Measurements from ENCODE around the gene YIPF2.

The YIPF2 gene

DNA sequence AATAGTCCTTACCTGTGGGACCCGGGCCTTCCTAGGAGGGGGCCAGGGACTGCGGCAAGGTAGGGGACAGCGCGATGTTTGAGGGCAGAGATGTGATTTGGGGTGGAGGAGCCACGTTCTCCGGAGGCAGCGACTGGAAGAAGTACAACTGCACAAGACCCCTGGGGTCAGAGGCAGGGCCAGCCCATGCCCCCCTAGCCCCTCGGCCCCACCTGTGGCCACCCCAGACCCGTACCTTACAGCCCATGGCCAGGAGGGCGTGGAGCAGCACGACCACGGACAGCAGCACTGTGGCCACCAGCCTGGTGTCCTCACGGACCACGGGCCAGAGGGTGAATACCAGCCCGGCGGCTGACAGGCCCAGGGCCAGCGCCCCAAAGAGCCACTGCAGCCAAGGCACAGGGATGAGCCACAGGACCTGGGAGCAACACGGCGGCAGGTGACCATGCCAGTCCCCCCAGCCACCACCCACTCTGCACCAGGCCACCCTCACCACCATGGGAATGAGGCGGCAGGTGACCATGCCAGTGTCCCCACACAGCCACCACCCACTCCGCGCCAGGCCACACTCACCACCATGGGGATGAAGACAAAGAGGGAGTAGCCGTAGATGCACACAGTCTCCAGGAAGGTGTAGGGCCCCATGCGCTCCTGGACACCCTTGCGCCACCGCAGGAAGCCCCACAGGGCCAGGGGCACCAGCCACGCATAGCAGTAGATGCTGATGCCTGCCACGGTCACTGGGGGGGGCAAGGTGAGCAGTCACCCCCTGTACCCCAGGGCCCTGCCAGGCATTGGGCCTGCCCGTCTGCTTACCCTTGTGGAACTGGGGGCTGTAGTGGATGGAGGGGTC lies 5.0 kb downstream of the YIPF2 start:
- peaks cover 96% of the 10 kb centered on the region for H3K36me3 Mint-ChIP-seq (ENCODE audit: low read depth)
- H3K4me3 Mint-ChIP-seq = no peak overlapping the region
- H3K9me3 Mint-ChIP-seq = no peaks in the 10 kb centered on the region
- intact Hi-C loops (cut with micrococcal nuclease) = no loop called here
- H3K27me3 Mint-ChIP-seq = no peaks in the 10 kb centered on the region
- H3K4me1 Mint-ChIP-seq (ENCODE audit: low read depth) = peaks cover 12% of the 10 kb centered on the region
- H3K27ac Mint-ChIP-seq = no peak overlapping the region

- intact Hi-C loops (cut with micrococcal nuclease) = no loop called here
- Mint-ChIP-seq H3K36me3 (ENCODE audit: low read depth) (peaks cover 97% of the 10 kb centered on the region), H3K4me1 (ENCODE audit: low read depth) (peaks cover 6% of the 10 kb centered on the region), H3K27me3 (no peaks in the 10 kb centered on the region), H3K27ac (no peak overlapping the region), H3K4me3 (no peak overlapping the region), H3K9me3 (no peaks in the 10 kb centered on the region)
Observed at GRCh38 chr19:10922638-10923014, 5.8 kb downstream of the YIPF2 start.

- intact Hi-C loops (cut with micrococcal nuclease) = no loop called here
- H3K36me3 Mint-ChIP-seq (ENCODE audit: low read depth) = peaks cover 97% of the 10 kb centered on the region
- peaks cover under 1% of the 10 kb centered on the region for H3K4me1 Mint-ChIP-seq (ENCODE audit: low read depth)
- no peak overlapping the region for H3K4me3 Mint-ChIP-seq
- no peak overlapping the region for H3K27ac Mint-ChIP-seq
- H3K9me3 Mint-ChIP-seq = no peaks in the 10 kb centered on the region
- no peaks in the 10 kb centered on the region for H3K27me3 Mint-ChIP-seq
Observed at GRCh38 chr19:10921910-10922637, 6.4 kb downstream of the YIPF2 start.

GRCh38 chr19:10921199-10921909 lies 7.1 kb downstream of the YIPF2 start:
- no peaks in the 10 kb centered on the region for H3K9me3 Mint-ChIP-seq
- H3K27ac Mint-ChIP-seq = no peak overlapping the region
- H3K27me3 Mint-ChIP-seq = no peaks in the 10 kb centered on the region
- no peaks in the 10 kb centered on the region for H3K4me1 Mint-ChIP-seq (ENCODE audit: low read depth)
- intact Hi-C loops (cut with micrococcal nuclease) = no loop called here
- H3K4me3 Mint-ChIP-seq = no peak overlapping the region
- peaks cover 100% of the 10 kb centered on the region for H3K36me3 Mint-ChIP-seq (ENCODE audit: low read depth)

GRCh38 chr19:10920781-10921180 lies 7.7 kb downstream of the YIPF2 start:
- Mint-ChIP-seq H3K4me3 (no peak overlapping the region), H3K27ac (no peak overlapping the region), H3K36me3 (ENCODE audit: low read depth) (peaks cover 100% of the 10 kb centered on the region), H3K4me1 (ENCODE audit: low read depth) (no peaks in the 10 kb centered on the region), H3K27me3 (no peaks in the 10 kb centered on the region), H3K9me3 (no peaks in the 10 kb centered on the region)
- intact Hi-C loops (cut with micrococcal nuclease) = no loop called here

- Mint-ChIP-seq H3K27me3 (no peaks in the 10 kb centered on the region), H3K27ac (no peak overlapping the region), H3K9me3 (no peaks in the 10 kb centered on the region), H3K36me3 (ENCODE audit: low read depth) (peaks cover 100% of the 10 kb centered on the region), H3K4me3 (no peak overlapping the region), H3K4me1 (ENCODE audit: low read depth) (no peaks in the 10 kb centered on the region)
- intact Hi-C loops (cut with micrococcal nuclease) = no loop called here
Observed at GRCh38 chr19:10920288-10920655, 8.2 kb downstream of the YIPF2 start.

DNA sequence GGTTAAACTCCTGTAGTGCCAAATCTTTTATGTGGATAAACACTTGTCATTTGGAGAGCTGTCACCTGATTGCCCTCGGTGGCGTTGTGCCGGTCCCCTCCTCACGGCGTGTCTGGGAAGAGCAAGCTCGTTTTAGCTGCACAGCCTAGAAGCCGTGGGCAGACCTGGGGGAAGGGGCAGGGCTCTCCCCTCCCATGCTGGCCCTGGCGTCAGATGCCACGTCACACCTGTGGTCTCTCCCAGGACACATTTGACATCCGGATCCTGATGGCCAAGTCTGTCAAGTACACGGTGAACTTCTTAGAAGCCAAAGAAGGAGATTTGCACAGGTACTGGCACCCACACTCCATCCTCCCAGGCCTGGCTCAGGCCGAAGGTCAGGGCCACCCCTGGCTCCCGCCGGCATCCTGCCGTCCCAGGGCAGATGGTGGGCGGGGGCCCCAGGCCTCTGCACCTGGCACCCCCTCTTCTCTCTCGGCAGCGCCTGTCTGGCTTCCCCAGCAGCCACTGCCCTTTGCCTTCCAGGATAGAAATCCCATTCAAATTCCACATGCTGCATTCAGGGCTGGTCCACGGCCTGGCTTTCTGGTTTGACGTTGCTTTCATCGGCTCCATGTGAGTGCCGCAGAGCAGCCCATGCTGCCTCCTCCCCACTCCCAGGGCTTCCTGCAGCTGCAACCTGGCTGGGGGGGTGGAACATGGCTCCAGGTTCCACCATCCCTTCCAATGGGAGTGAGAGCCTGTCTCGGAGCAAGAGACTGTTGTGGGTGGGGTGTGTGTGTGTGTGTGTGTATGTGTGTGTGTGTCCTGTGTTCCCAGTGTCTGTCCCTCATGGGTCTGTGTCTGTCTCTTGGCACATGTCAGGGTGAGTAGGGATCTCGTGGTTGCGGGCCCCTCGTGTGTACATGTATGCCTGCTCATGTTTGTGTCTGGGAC lies 8.8 kb downstream of the YIPF2 start:
- Mint-ChIP-seq H3K9me3 (no peaks in the 10 kb centered on the region), H3K4me3 (no peak overlapping the region), H3K36me3 (ENCODE audit: low read depth) (peaks cover 100% of the 10 kb centered on the region), H3K4me1 (ENCODE audit: low read depth) (no peaks in the 10 kb centered on the region), H3K27ac (no peak overlapping the region), H3K27me3 (no peaks in the 10 kb centered on the region)
- intact Hi-C loops (cut with micrococcal nuclease) = no loop called here

GRCh38 chr19:10918359-10918758 lies 10.1 kb downstream of the YIPF2 start:
- H3K4me1 Mint-ChIP-seq (ENCODE audit: low read depth) = no peaks in the 10 kb centered on the region
- intact Hi-C loops (cut with micrococcal nuclease) = no loop called here
- H3K36me3 Mint-ChIP-seq (ENCODE audit: low read depth) = peaks cover 100% of the 10 kb centered on the region
- H3K27me3 Mint-ChIP-seq = no peaks in the 10 kb centered on the region
- H3K27ac Mint-ChIP-seq = no peak overlapping the region
- no peaks in the 10 kb centered on the region for H3K9me3 Mint-ChIP-seq
- H3K4me3 Mint-ChIP-seq = no peak overlapping the region

GRCh38 chr19:10916602-10917001 lies 11.8 kb downstream of the YIPF2 start:
- no peaks in the 10 kb centered on the region for H3K9me3 Mint-ChIP-seq
- no peaks in the 10 kb centered on the region for H3K4me1 Mint-ChIP-seq (ENCODE audit: low read depth)
- no peak overlapping the region for H3K4me3 Mint-ChIP-seq
- H3K27ac Mint-ChIP-seq = no peak overlapping the region
- no peaks in the 10 kb centered on the region for H3K27me3 Mint-ChIP-seq
- peaks cover 100% of the 10 kb centered on the region for H3K36me3 Mint-ChIP-seq (ENCODE audit: low read depth)
- intact Hi-C loops (cut with micrococcal nuclease) = no loop called here

DNA sequence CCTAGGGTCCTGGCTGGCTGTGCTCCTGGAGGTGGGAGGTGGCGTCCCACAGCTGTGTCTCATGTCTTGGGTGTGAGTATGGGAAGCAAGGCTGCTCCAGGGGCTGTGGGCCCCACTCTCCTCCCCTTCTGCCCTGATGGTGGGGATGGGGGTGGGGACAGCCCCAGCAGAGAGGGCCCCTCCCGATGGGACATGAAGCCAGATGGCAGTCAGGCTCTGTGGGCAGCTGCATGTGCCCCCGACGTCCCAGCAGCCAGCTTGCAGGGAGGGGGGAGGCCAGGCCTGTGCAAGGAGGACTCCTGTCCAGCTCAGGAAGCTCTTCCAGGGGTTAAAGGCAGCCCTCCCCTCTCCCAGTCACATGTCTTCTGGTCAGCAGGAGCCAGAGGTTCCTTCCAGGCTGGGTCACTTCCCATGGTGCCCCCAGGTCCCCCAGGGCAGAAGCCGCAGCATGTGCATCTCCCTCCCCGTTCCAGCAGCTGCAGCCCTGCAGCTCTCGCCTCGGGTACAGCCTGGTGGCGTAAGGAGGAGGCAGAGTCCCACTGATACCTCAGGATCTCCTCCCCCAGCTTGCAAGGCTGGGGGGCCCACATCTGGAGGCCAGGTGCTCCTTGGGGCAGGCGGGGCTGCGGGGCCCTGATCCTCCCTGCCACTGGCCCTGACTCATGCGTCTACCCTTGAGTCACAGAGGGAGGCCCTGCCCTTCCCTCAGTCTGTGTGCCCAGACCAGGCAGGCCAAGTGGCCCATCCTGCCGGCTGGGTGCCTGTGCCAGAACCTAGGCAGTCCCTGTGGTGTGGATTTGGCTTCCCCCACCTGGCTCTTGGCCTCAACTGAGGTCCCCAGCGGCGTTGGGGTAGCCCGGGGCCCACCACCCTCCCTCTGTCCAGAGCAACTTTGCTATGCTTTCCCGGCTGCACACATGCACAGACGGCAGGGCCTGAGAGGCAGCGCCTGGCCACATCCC lies 13.0 kb downstream of the YIPF2 start:
- no peak overlapping the region for H3K4me3 Mint-ChIP-seq
- no peak overlapping the region for H3K27ac Mint-ChIP-seq
- H3K4me1 Mint-ChIP-seq (ENCODE audit: low read depth) = no peaks in the 10 kb centered on the region
- no peaks in the 10 kb centered on the region for H3K9me3 Mint-ChIP-seq
- H3K27me3 Mint-ChIP-seq = no peaks in the 10 kb centered on the region
- peaks cover 99% of the 10 kb centered on the region for H3K36me3 Mint-ChIP-seq (ENCODE audit: low read depth)
- intact Hi-C loops (cut with micrococcal nuclease) = no loop called here

DNA sequence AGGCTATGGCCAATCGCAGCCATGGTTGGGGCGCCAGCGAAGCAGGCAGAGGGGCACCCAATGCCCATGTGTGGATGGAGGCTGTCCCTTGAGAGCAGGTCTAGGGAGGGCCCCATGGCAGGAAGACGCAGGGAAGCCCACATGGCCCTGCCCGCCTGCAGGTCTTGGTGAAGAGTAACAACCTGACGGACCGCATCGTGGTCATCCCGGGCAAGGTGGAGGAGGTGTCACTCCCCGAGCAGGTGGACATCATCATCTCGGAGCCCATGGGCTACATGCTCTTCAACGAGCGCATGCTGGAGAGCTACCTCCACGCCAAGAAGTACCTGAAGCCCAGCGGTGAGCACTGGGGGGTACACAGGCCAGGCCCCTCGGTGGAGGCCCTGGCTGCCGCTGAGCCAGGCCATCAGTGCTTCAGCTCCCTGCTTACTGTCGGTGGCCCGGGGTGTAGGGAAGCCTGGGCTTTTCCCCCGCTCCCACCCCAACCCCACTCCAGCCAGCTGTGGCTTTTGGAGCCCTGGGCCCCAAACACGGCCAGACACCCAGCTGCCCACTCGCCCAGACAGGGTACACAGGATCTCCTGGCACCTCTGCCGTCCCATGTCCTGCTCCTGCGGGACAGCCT lies 14.6 kb downstream of the YIPF2 start:
- H3K4me3 Mint-ChIP-seq = no peak overlapping the region
- no peaks in the 10 kb centered on the region for H3K27me3 Mint-ChIP-seq
- intact Hi-C loops (cut with micrococcal nuclease) = no loop called here
- peaks cover 97% of the 10 kb centered on the region for H3K36me3 Mint-ChIP-seq (ENCODE audit: low read depth)
- no peak overlapping the region for H3K27ac Mint-ChIP-seq
- no peaks in the 10 kb centered on the region for H3K4me1 Mint-ChIP-seq (ENCODE audit: low read depth)
- no peaks in the 10 kb centered on the region for H3K9me3 Mint-ChIP-seq

GRCh38 chr19:10912619-10913018 lies 15.8 kb downstream of the YIPF2 start:
- peaks cover 97% of the 10 kb centered on the region for H3K36me3 Mint-ChIP-seq (ENCODE audit: low read depth)
- H3K9me3 Mint-ChIP-seq = no peaks in the 10 kb centered on the region
- no peak overlapping the region for H3K4me3 Mint-ChIP-seq
- H3K27me3 Mint-ChIP-seq = no peaks in the 10 kb centered on the region
- intact Hi-C loops (cut with micrococcal nuclease) = no loop called here
- H3K27ac Mint-ChIP-seq = no peak overlapping the region
- H3K4me1 Mint-ChIP-seq (ENCODE audit: low read depth) = peaks cover 12% of the 10 kb centered on the region
